Urinary bladder (tissue), 4 donors: Measurements from ENCODE around the gene POU6F2. TPM values are rescaled to one million over a fixed set of nuclear protein-coding genes. Genes with fewer than 3 reads are reported as not detected.

Experiments used
- DNase-seq: peaks from one replicate; pipeline ENCODE4 v3.0.0-alpha.2; 2015; ENCODE audit errors: extremely low spot score
- H3K27ac ChIP-seq: one replicate; pipeline ENCODE4 v1.5.1; 2013; ENCODE audit warnings: low read depth, mild to moderate bottlenecking, moderate library complexity
- H3K36me3 ChIP-seq: one replicate; pipeline ENCODE4 v1.6.1; 2013; ENCODE audit warnings: mild to moderate bottlenecking, moderate library complexity; ENCODE audit not compliant: insufficient read depth
- H3K4me1 ChIP-seq: one replicate; pipeline ENCODE4 v1.6.1; 2013; ENCODE audit warnings: mild to moderate bottlenecking, moderate library complexity; ENCODE audit not compliant: insufficient read depth
- H3K4me3 ChIP-seq: one replicate; pipeline ENCODE4 v1.5.1; 2013; ENCODE audit warnings: low read depth, low read length
- WGBS: extraction: QIAGEN DNeasy Blood & Tissue Kit; methylation state at CpG from one replicate; pipeline ENCODE4 v1.1.7; 2013; 5-methylcytosine and 5-hydroxymethylcytosine counted together
- polyA plus RNA-seq: library from polyadenylated mRNA; stranded (reverse); fragments of 200-250 nt; gene quantifications from one replicate; pipeline ENCODE4 v1.2.3, GENCODE V29; 2013
- total RNA-seq: library from RNA; depleted of rRNA; stranded (reverse); fragments of >200 nt; gene quantifications from one replicate; pipeline ENCODE4 v1.2.3, GENCODE V29; 2014
- donor health status: healthy with polysubstance abuse.
- donor health status: healthy.

The POU6F2 gene
- total and polyA plus RNA-seq, 2 donors: 2.1 to 5.0 TPM

GRCh38 chr7:39202041-39202440, 224.3 kb downstream of the POU6F2 start:
- 38% methylated on average over 1 of the region's 1 CpG for WGBS
- Histone ChIP-seq H3K27ac (no peak overlapping the region), H3K36me3 (no peaks in the 10 kb centered on the region), H3K4me3 (no peak overlapping the region), H3K4me1 (no peaks in the 10 kb centered on the region)
- no peak for DNase-seq

DNA sequence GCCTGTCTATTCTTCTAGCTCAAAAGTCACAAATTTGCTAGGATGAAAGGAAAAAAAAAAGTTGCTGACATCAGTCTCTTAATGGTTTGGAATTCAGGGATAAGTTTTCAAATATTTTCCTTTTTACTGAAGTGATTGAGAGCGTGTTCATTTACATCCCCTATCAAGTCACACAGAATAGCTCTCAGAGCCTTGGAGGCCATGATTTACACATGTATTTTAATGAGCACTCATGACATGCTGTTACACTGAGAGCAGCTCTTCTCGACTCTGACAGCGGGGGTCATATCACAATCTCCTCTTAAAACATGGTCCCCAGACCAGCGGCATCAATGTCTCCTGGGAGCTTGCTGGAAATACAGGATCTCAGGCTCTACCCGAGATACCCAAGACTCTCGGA, 232.7 kb downstream of the POU6F2 start:
- Histone ChIP-seq H3K4me1 (no peaks in the 10 kb centered on the region), H3K36me3 (no peaks in the 10 kb centered on the region), H3K4me3 (no peak overlapping the region), H3K27ac (no peak overlapping the region)
- WGBS: 63% methylated on average over 6 of the region's 6 CpGs
- no peak for DNase-seq

DNA sequence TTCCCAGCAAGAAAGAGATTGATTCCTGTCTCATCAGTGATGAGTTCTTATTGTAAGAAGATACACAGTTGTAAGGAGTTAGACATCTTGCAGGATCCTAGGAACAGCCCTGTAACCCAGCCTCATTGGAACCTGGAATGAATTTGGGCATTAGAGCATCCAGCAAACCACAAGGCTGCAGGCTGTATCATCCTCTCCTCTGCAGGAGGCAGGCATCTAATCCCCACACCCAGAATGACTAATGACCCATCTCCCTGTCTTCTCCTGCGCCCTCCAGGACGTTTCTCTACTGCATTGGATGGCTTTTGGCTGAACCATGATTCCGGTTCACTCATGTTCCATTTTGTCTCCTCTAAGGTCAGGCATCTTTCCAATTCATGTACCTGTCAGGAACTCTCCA, 233.9 kb downstream of the POU6F2 start:
- 72% methylated on average over 3 of the region's 3 CpGs for WGBS
- no peaks in the 10 kb centered on the region for H3K4me1 ChIP-seq
- H3K27ac ChIP-seq: no peak overlapping the region
- DNase-seq: no peak
- no peak overlapping the region for H3K4me3 ChIP-seq
- H3K36me3 ChIP-seq: no peaks in the 10 kb centered on the region

DNA sequence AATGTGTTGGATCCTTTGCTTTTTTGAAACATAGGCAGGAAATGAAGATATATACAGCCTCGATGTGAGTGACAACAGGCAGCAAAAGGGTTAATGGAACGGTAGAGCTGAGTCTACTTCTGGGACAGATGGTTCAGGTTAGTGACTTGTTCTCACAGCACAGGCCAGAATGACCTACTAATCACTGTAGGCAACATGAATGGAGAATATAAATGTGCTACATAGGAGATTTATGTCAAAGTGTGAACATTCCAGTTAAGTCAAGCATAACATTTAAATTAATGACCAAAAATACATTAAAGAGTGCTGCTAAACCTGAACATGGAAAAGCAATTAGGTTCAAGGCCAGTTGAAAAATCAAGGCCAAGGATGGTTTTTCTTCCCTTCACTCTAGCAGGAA, 235.2 kb downstream of the POU6F2 start:
- WGBS: 34% methylated on average over 2 of the region's 2 CpGs
- Histone ChIP-seq H3K27ac (no peak overlapping the region), H3K36me3 (no peaks in the 10 kb centered on the region), H3K4me1 (no peaks in the 10 kb centered on the region), H3K4me3 (no peak overlapping the region)
- no peak for DNase-seq

DNA sequence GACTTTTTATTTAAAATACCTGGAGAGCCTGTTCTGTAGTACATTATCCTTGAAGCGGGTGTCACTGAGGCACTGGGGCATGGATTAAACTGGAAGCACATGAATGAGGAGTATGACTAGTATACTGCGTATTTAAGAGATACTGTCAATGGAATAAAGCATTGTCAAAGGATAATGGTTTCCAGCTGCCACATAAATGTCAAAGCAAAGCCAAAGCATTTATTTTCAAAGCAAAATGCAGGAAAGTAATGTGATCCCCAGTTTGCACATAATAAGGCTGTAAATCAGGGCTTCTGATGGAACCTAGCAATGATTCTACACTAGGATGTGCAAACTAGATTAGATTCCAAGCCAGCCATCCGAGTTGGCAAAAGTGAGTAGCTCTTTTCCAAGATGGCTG, 240.1 kb downstream of the POU6F2 start:
- Histone ChIP-seq H3K27ac (no peak overlapping the region), H3K4me1 (no peaks in the 10 kb centered on the region), H3K36me3 (no peaks in the 10 kb centered on the region), H3K4me3 (no peak overlapping the region)
- no peak for DNase-seq
- 57% methylated on average over 3 of the region's 3 CpGs for WGBS

DNA sequence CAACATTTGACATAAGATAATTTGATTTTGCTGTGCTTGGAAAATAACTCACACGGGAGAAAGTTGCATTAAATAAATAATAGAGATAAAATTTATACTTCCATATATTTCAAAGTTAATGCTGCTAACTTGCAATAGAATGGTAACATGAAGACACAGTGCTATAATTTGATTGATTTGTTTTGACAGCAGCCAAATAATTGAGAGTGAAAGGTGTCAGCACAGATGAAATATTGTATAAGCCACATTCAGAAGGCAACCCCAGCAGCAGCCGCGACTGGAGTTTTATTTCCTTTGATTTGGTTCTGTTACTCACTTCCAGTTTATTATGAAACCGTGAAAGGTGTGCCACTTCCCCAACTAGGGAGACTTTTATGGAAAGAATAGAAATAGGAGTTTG, 242.2 kb downstream of the POU6F2 start:
- H3K4me1 ChIP-seq: no peaks in the 10 kb centered on the region
- 73% methylated on average over 4 of the region's 4 CpGs for WGBS
- no peak overlapping the region for H3K4me3 ChIP-seq

GRCh38 chr7:39221901-39222300, 244.2 kb downstream of the POU6F2 start:
- no peak overlapping the region for H3K27ac ChIP-seq
- 46% methylated on average over 1 of the region's 1 CpG for WGBS
- no peaks in the 10 kb centered on the region for H3K36me3 ChIP-seq
- no peak overlapping the region for H3K4me3 ChIP-seq
- no peaks in the 10 kb centered on the region for H3K4me1 ChIP-seq
- DNase-seq: no peak

More for the DNA sequence above, 242.2 kb downstream of the POU6F2 start:
- no peak for DNase-seq
- Histone ChIP-seq H3K27ac (no peak overlapping the region), H3K36me3 (no peaks in the 10 kb centered on the region)

DNA sequence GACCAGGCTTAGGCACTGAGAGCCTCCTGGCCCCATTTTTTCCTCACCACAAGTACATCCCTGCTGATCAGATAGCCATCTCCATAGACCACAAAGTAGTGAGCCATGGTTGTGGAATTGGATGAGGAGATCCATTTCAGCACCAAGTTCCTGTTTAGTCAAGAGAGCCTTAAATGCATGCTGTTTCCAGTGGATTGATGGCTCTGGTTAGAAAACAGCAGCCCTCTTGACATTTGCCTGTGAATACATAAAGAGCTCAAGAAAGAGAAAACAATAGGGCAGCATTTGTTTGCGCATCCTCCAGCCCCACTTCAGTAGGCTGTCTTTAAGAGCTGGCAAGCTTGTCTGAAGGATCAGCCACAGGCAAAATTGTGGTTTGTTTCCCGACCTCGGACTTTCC, 251.2 kb downstream of the POU6F2 start:
- 50% methylated on average over 3 of the region's 3 CpGs for WGBS
- DNase-seq: no peak
- H3K4me1 ChIP-seq: no peaks in the 10 kb centered on the region
- H3K36me3 ChIP-seq: no peaks in the 10 kb centered on the region
- H3K27ac ChIP-seq: no peak overlapping the region
- H3K4me3 ChIP-seq: no peak overlapping the region

DNA sequence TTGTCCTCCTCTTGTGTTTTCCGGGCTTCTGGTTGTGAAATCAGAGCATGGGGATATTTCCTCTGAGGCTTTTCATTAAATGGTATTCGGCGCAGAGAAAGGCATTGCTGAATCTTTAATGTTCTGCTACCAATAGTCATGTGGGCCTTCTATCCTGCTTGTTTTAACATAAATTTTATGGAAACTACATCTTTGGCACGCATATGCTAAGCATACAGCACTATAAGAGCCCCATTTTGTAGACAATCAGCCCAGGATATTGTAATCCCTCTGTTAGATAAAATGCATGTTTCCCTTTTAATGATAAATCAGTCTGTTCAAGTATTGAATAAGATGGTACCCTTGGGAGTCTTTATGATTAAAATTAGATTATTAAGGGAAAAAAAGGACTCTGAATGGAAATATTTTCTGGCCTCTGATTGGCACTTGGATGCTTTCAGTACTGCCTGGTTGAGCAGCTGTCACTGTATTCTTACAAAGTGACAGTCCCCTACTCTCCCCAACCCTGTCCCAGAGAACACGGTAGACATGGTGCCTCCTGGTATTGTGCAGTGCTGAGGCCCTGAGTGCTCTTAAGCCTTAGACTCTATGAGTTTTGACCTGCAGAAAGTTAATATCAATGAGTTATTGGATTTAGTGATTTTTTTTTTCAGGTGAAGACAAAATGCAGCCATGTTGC, 256.3 kb downstream of the POU6F2 start:
- no peak for DNase-seq
- Histone ChIP-seq H3K4me1 (no peaks in the 10 kb centered on the region), H3K36me3 (no peaks in the 10 kb centered on the region), H3K4me3 (no peak overlapping the region), H3K27ac (no peak overlapping the region)
- 87% methylated on average over 5 of the region's 5 CpGs for WGBS

- Histone ChIP-seq H3K27ac (no peak overlapping the region), H3K4me1 (no peaks in the 10 kb centered on the region), H3K4me3 (no peak overlapping the region), H3K36me3 (no peaks in the 10 kb centered on the region)
- DNase-seq: no peak
- 64% methylated on average over 12 of the region's 12 CpGs for WGBS
These were observed 260.6 kb downstream of the POU6F2 start for GRCh38 chr7:39238234-39238869.

- Histone ChIP-seq H3K27ac (no peak overlapping the region), H3K4me1 (no peaks in the 10 kb centered on the region), H3K36me3 (no peaks in the 10 kb centered on the region), H3K4me3 (no peak overlapping the region)
- no peak for DNase-seq
- 86% methylated on average over 3 of the region's 3 CpGs for WGBS
These were observed 263.2 kb downstream of the POU6F2 start for GRCh38 chr7:39240864-39241263.

DNA sequence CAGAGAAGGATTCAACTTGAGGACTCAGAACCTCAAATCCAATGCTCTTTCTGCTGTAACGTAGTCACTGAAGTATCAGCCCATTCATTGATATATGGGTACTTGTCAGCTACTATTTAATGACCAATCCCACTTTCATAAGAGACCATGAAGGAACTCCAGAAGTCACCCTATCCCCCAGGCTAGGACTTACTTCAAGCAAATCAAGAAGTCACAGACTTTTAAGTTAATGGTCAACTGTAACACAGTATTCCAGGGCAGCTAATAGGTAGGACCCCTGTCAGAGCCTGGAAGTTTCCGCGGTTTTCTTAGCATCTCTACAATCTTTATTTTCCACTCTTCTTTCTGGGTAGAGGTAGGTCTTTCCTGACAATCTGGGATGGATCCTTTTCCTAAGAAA, 269.9 kb downstream of the POU6F2 start:
- WGBS: 89% methylated on average over 3 of the region's 3 CpGs

DNA sequence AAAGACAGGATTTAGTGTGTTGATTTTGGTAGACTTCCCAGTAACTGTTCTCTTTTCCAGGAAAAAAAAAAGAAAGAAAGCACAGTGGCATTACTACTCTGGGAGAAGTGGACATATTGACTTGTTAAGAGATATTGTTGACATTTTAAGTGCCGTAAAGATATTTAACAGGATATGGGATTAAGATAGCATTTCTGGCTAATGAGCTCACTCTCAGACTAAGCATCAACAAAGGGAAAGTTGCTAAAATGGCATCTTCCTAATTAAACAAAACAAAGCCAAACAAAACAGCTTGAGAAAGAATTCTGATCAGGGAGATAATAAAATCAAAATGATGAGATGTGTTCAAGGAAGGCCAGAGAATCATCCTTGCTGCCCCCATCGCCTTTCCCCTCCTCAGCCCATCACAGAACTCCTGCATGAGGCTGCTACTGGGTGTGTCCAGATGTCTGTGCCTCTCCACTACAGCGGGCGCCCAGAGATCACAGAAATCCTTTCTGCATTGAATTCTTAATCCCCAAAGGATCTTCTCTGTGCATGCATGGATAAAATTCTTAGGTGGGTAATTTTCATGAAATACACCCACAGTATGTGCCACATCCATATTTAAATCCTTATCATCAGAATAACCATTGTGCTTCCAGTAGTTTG, 270.5 kb downstream of the POU6F2 start:
- DNase-seq: no peak
- Histone ChIP-seq H3K4me1 (no peaks in the 10 kb centered on the region), H3K4me3 (no peak overlapping the region), H3K27ac (no peak overlapping the region), H3K36me3 (no peaks in the 10 kb centered on the region)
- WGBS: 59% methylated on average over 4 of the region's 4 CpGs

More for the DNA sequence above, 269.9 kb downstream of the POU6F2 start:
- no peak overlapping the region for H3K27ac ChIP-seq
- H3K4me1 ChIP-seq: no peaks in the 10 kb centered on the region
- H3K4me3 ChIP-seq: no peak overlapping the region
- DNase-seq: no peak
- H3K36me3 ChIP-seq: no peaks in the 10 kb centered on the region

DNA sequence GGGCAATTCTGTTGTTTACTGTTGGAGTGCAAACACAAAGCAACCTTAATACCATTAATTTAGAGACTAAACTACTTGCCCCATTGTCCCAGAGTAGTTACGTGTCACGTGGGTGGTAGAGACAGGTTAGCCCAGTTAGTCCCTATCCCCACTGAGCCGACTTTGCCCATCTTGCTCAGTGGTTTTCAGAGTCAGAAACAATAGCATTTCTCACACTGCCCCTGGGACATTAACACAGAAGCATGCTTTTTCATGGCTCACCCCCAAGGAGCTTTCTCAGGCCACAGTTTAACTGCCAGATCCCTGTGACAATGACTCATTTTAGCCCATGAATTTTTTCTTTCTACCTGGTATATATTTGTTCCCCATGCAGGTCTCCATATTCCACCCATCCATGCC, 271.0 kb downstream of the POU6F2 start:
- H3K4me1 ChIP-seq: no peaks in the 10 kb centered on the region
- WGBS: 71% methylated on average over 3 of the region's 3 CpGs
- H3K36me3 ChIP-seq: no peaks in the 10 kb centered on the region
- H3K4me3 ChIP-seq: no peak overlapping the region
- no peak overlapping the region for H3K27ac ChIP-seq
- no peak for DNase-seq
